SK-N-SH (cell line): Measurements from ENCODE around the gene ZBTB17. TPM values are rescaled to one million over a fixed set of nuclear protein-coding genes. Genes with fewer than 3 reads are reported as not detected.
"Not testable (repeated sequence)": the region's sequence is repeated elsewhere in the genome, so short reads cannot be mapped to it uniquely, and the experiment has no call there.

Experiments used
- CTCF ChIA-PET: fragments of 300-600, 350-600 bp; formaldehyde crosslinking; extraction: SDS; loops from one replicate; lab custom pipeline; 2021; lab: Yijun Ruan, JAX
- POLR2A ChIA-PET: fragments of 350-600 bp; sonication (Branson Sonifier 250); formaldehyde crosslinking; extraction: SDS; loops from one replicate; lab custom pipeline; 2020; ENCODE audit warnings: antibody characterized with exemption, inconsistent platforms; lab: Yijun Ruan, JAX
- DNase-seq: peaks from one replicate; pipeline ENCODE4 v3.0.0; 2012
- H2AFZ ChIP-seq: fragments of 200-600 bp; sonication (generic); 2 replicates; pipeline ENCODE4 v1.8.1; 2016; ENCODE audit warnings: antibody characterized with exemption, mild to moderate bottlenecking, low read depth
- H3F3A ChIP-seq: fragments of 200-600 bp; sonication (generic); replicated peaks from 2 replicates; pipeline ENCODE3; 2016; ENCODE audit warnings: antibody characterized with exemption, mild to moderate bottlenecking; ENCODE audit not compliant: insufficient read depth
- H3K27ac ChIP-seq, 2 experiments: fragments of 200-500 bp in 1 of 2; fragments of 200-600 bp in 1 of 2; sonication (Bioruptor generic) in 1 of 2; sonication (generic), shearing (Covaris generic) in 1 of 2; 2 replicates each; pipeline versions ENCODE4 v1.5.1 to v1.6.1; 2014 to 2016; ENCODE audit warnings: low read depth in 2 of 2, inconsistent platforms in 1 of 2, low read length in 1 of 2, mild to moderate bottlenecking in 1 of 2, mixed read lengths in 1 of 2
- H3K27me3 ChIP-seq: fragments of 200-600 bp; sonication (generic), shearing (Covaris generic); 2 replicates; pipeline ENCODE4 v1.6.1; 2016; ENCODE audit warnings: mixed run types; ENCODE audit not compliant: insufficient read depth
- H3K36me3 ChIP-seq, 2 experiments: fragments of 200-500 bp in 1 of 2; fragments of 200-600 bp in 1 of 2; sonication (Bioruptor generic) in 1 of 2; sonication (generic) in 1 of 2; replicated peaks in 1 of 2; 2 replicates each; pipeline versions ENCODE3 to v1.5.1; 2014 to 2016; ENCODE audit warnings: low read length in 1 of 2, mild to moderate bottlenecking in 1 of 2; ENCODE audit not compliant: insufficient read depth in 2 of 2, control insufficient read depth in 1 of 2
- H3K4me1 ChIP-seq, 2 experiments: fragments of 200-500 bp in 1 of 2; fragments of 200-600 bp in 1 of 2; sonication (Bioruptor generic) in 1 of 2; sonication (generic), shearing (Covaris generic) in 1 of 2; 2 replicates each; pipeline versions ENCODE4 v1.5.1 to v1.6.1; 2014 to 2016; ENCODE audit warnings: low read depth in 1 of 2, low read length in 1 of 2, mixed run types in 1 of 2; ENCODE audit not compliant: insufficient read depth in 2 of 2, control insufficient read depth in 1 of 2
- H3K4me2 ChIP-seq: fragments of 200-600 bp; sonication (generic), shearing (Covaris generic); 2 replicates; pipeline ENCODE4 v1.6.1; 2017; ENCODE audit warnings: mixed run types
- H3K4me3 ChIP-seq, 2 experiments: fragments of 200-500 bp in 1 of 2; fragments of 200-600 bp in 1 of 2; sonication (Bioruptor generic) in 1 of 2; sonication (generic), shearing (Covaris generic) in 1 of 2; 2 replicates each; pipeline versions ENCODE4 v1.5.1 to v1.8.1; 2014 to 2016; ENCODE audit warnings: low read depth in 2 of 2, inconsistent platforms in 1 of 2, low read length in 1 of 2, mild to moderate bottlenecking in 1 of 2, mixed read lengths in 1 of 2, moderate library complexity in 1 of 2
- H3K79me2 ChIP-seq: fragments of 200-600 bp; sonication (generic); 2 replicates; pipeline ENCODE4 v1.8.1; 2017; ENCODE audit warnings: mild to moderate bottlenecking; ENCODE audit not compliant: insufficient read depth
- H3K9ac ChIP-seq: fragments of 200-600 bp; sonication (generic); 2 replicates; pipeline ENCODE4 v1.6.1; 2017; ENCODE audit warnings: mixed run types
- H3K9me2 ChIP-seq: fragments of 200-600 bp; sonication (generic); 2 replicates; pipeline ENCODE4 v1.6.1; 2017; ENCODE audit warnings: mixed run types
- H3K9me3 ChIP-seq: fragments of 200-600 bp; sonication (generic); 2 replicates; pipeline ENCODE4 v1.6.1; 2017; ENCODE audit warnings: mixed run types, mild to moderate bottlenecking, moderate library complexity
- H4K20me1 ChIP-seq: fragments of 200-600 bp; sonication (generic); 2 replicates; pipeline ENCODE4 v1.6.1; 2017; ENCODE audit warnings: mild to moderate bottlenecking, mixed run types; ENCODE audit not compliant: insufficient read depth
- CHD2 ChIP-seq: fragments of 150-350 bp; IDR thresholded peaks from 2 replicates; pipeline ENCODE4 v1.6.1; 2018; ENCODE audit warnings: low read length; ENCODE audit not compliant: partially characterized antibody
- CTCF ChIP-seq: fragments of 200-600 bp; sonication (generic); IDR thresholded peaks from 2 replicates; pipeline ENCODE4 v1.6.1; 2017; ENCODE audit warnings: antibody characterized with exemption, mild to moderate bottlenecking, moderate library complexity
- EZH2phosphoT487 ChIP-seq: fragments of 200-600 bp; sonication (generic); IDR thresholded peaks from 2 replicates; pipeline ENCODE4 v1.6.1; 2017; ENCODE audit warnings: low read depth, mixed run types, mild to moderate bottlenecking, antibody characterized with exemption, moderate library complexity, borderline replicate concordance
- FOSL2 ChIP-seq: IDR thresholded peaks from 2 replicates; pipeline ENCODE4 v1.4.0; 2012; ENCODE audit warnings: low read depth, mild to moderate bottlenecking, moderate library complexity, borderline replicate concordance
- FOXM1 ChIP-seq: IDR thresholded peaks from 2 replicates; pipeline ENCODE4 v1.4.0; 2012; ENCODE audit warnings: low read depth, mild to moderate bottlenecking
- GABPA ChIP-seq: IDR thresholded peaks from 2 replicates; pipeline ENCODE4 v1.4.0; 2012; ENCODE audit warnings: low read depth, mild to moderate bottlenecking
- MAX ChIP-seq: IDR thresholded peaks from 2 replicates; pipeline ENCODE4 v1.4.0; 2012; ENCODE audit warnings: low read depth
- MEF2A ChIP-seq: IDR thresholded peaks from 2 replicates; pipeline ENCODE4 v1.4.0; 2012; ENCODE audit warnings: low read depth, borderline replicate concordance
- MXI1 ChIP-seq: IDR thresholded peaks from 2 replicates; pipeline ENCODE4 v1.6.1; 2012; ENCODE audit warnings: mild to moderate bottlenecking, low read depth, low read length, improper control_type of control experiment
- RAD21 ChIP-seq: IDR thresholded peaks from 2 replicates; pipeline ENCODE4 v1.6.1; 2012; ENCODE audit warnings: mild to moderate bottlenecking, low read length
- REST ChIP-seq: IDR thresholded peaks from 2 replicates; pipeline ENCODE4 v1.6.1; 2012; ENCODE audit warnings: mild to moderate bottlenecking, low read depth, low read length, moderate library complexity
- SMC3 ChIP-seq: IDR thresholded peaks from 2 replicates; pipeline ENCODE4 v1.6.1; 2012; ENCODE audit warnings: low read depth, low read length, improper control_type of control experiment
- TAF1 ChIP-seq: IDR thresholded peaks from 2 replicates; pipeline ENCODE4 v1.6.1; 2012; ENCODE audit warnings: low read depth, mild to moderate bottlenecking, low read length, moderate library complexity, borderline replicate concordance
- TEAD4 ChIP-seq: IDR thresholded peaks from 2 replicates; pipeline ENCODE4 v1.4.0; 2012; ENCODE audit warnings: mild to moderate bottlenecking, borderline replicate concordance; ENCODE audit not compliant: insufficient read depth
- USF1 ChIP-seq: IDR thresholded peaks from 2 replicates; pipeline ENCODE4 v1.4.0; 2012; ENCODE audit warnings: low read depth, borderline replicate concordance
- YY1 ChIP-seq: IDR thresholded peaks from 2 replicates; pipeline ENCODE4 v1.4.0; 2012; ENCODE audit warnings: low read depth, mild to moderate bottlenecking
- ZBTB33 ChIP-seq: IDR thresholded peaks from 2 replicates; pipeline ENCODE4 v1.4.0; 2012; ENCODE audit warnings: low read depth, borderline replicate concordance
- WGBS: methylation state at CpG from one replicate; pipeline ENCODE4 v1.1.6; 2017; ENCODE audit warnings: low lambda C conversion rate; 5-methylcytosine and 5-hydroxymethylcytosine counted together
- polyA plus RNA-seq, 3 experiments: library from polyadenylated mRNA; depleted of rRNA; stranded (reverse); fragments of >200 nt; gene quantifications; 2 replicates each; pipeline ENCODE4 v1.2.3, GENCODE V29; 2012

Gene ZBTB17
- polyA plus RNA-seq, 1 of the 3 experiments (the other 2 are of a cell fraction) = 56.4 TPM

GRCh38 chr1:15928971-15929965, 46.6 kb downstream of the ZBTB17 start:
- peaks cover 3 to 5% of the 10 kb centered on the region in 2 experiments; a peak in 2 of 4 replicates for H3K4me1 ChIP-seq
- no peak overlapping the region for H3K27ac ChIP-seq
- peaks cover 63 to 84% of the 10 kb centered on the region in 2 experiments for H3K36me3 ChIP-seq
- H3K9ac ChIP-seq = no peak overlapping the region
- CTCF ChIA-PET = no interaction called here
- H3K9me2 ChIP-seq = no peaks in the 10 kb centered on the region
- POLR2A ChIA-PET = interaction anchor here (1.2 kb wide), 1 partner anchor 79 kb away, joined by 4 read pairs; no protein-coding TSS in a partner anchor
- H3K27me3 ChIP-seq = no peaks in the 10 kb centered on the region
- no peak overlapping the region for H2AFZ ChIP-seq
- WGBS = 96% methylated on average over 17 of the region's 17 CpGs
- no peak overlapping the region for H3K4me2 ChIP-seq
- no peaks in the 10 kb centered on the region for H4K20me1 ChIP-seq
- DNase-seq = no peak
- H3F3A ChIP-seq = no peaks in the 10 kb centered on the region
- H3K4me3 ChIP-seq = no peak overlapping the region
- TF ChIP-seq MAX = no peak
- TF ChIP-seq ZBTB33 = no peak
- TF ChIP-seq YY1 = no peak
- no peak for TF ChIP-seq CTCF
- no peak for TF ChIP-seq EZH2phosphoT487
- no peak for TF ChIP-seq SMC3
- TF ChIP-seq RAD21 = no peak
- no peak for TF ChIP-seq GABPA
- TF ChIP-seq MEF2A = no peak
- TF ChIP-seq MXI1 = no peak
- no peak for TF ChIP-seq TAF1
- TF ChIP-seq FOXM1 = no peak
- no peak for TF ChIP-seq TEAD4
- no peak for TF ChIP-seq FOSL2
- no peak for TF ChIP-seq USF1
- TF ChIP-seq CHD2 = no peak
- no peak for TF ChIP-seq REST
- H3K9me3 ChIP-seq = no peaks in the 10 kb centered on the region
- H3K79me2 ChIP-seq = peaks cover 53% of the 10 kb centered on the region; the same call in 1 of the 2 replicates

- 91% methylated on average over 8 of the region's 8 CpGs for WGBS
- H3K9me2 ChIP-seq, H3F3A ChIP-seq, H3K9ac ChIP-seq, DNase-seq, H3K4me3 ChIP-seq, H3K27me3 ChIP-seq, POLR2A ChIA-PET, H4K20me1 ChIP-seq, H3K4me2 ChIP-seq, H3K4me1 ChIP-seq, H2AFZ ChIP-seq, H3K27ac ChIP-seq, H3K9me3 ChIP-seq: not testable (repeated sequence)
- Histone ChIP-seq H3K79me2 (peaks cover 78% of the 10 kb centered on the region), H3K36me3 (peaks cover 71 to 86% of the 10 kb centered on the region in 2 experiments)
- CTCF ChIA-PET = interaction anchor here (0.5 to 1.6 kb wide), 5 partner anchors 21 to 175 kb away, joined by 3 to 6 read pairs (median 3); partner anchors contain the start of gene ZBTB17
Observed at GRCh38 chr1:15926448-15926847, 49.5 kb downstream of the ZBTB17 start.
